Measurements from ENCODE around the gene SRP14. TPM values are rescaled to one million over a fixed set of nuclear protein-coding genes. Genes with fewer than 3 reads are reported as not detected.

The SRP14 gene
- total RNA-seq, 5 donors from 2014 or later (not counting 1 experiment from before 2014, with no cell fraction given), result 115 to 128 (median 119) TPM

- peak in 3 of 4 experiments; percentile 63 to 72 (median 63) for ATAC-seq (replicated peaks in 1 of 4)
- WGBS (ENCODE audit: insufficient coverage), result 67% methylated on average over 2 of the region's 12 CpGs
- no peak for DNase-seq
- Mint-ChIP-seq H3K9me3 (no peaks in the 10 kb centered on the region), H3K27me3 (peaks cover 14 to 50% of the 10 kb centered on the region in 2 donors), H3K4me1 (peaks cover 22 to 29% (median 29%) of the 10 kb centered on the region in 3 donors), H3K27ac (no peak overlapping the region), H3K36me3 (no peaks in the 10 kb centered on the region), H3K4me3 (peak overlapping the region in 1 of 3 donors; percentile 74)
- Histone ChIP-seq H3K27me3 (replicated peaks in 1 of 2; ENCODE audit: control insufficient read depth in 2 of 2, extremely low read depth in 1 of 2, insufficient read depth in 2 of 2, low read length in 1 of 2) (peaks cover 0 to 40% of the 10 kb centered on the region in 2 experiments), H3K4me1 (ENCODE audit: control insufficient read depth in 1 of 2, extremely low read depth in 1 of 2, insufficient read depth in 2 of 2, low read length in 2 of 2) (peaks cover 18 to 32% of the 10 kb centered on the region in 2 experiments), H3K36me3 (ENCODE audit: control insufficient read depth in 2 of 2, extremely low read depth in 1 of 2, insufficient read depth in 1 of 2, low read length in 1 of 2) (no peaks in the 10 kb centered on the region), H3K4me3 (ENCODE audit: control insufficient read depth in 1 of 2, extremely low read depth in 1 of 2, low read length in 1 of 2) (peak overlapping the region in 1 of 2 donors; percentile 35), H3K27ac (ENCODE audit: low read length) (no peak overlapping the region), H3K9me3 (no peaks in the 10 kb centered on the region)
- POLR2A ChIA-PET, result no interaction called here
- CTCF ChIA-PET, result interaction anchor here in 1 of 2 donors (0.6 kb wide), 1 partner anchor 10 kb away, joined by 3 read pairs; no protein-coding TSS in a partner anchor
These were observed 43.4 kb upstream of the SRP14 start for GRCh38 chr15:40082195-40082883.

- DNase-seq (no peak), ATAC-seq (replicated peaks in 1 of 4) (peak; percentile 42 to 65 (median 54))
- peaks cover 14 to 50% of the 10 kb centered on the region in 2 donors for H3K27me3 Mint-ChIP-seq
- no peaks in the 10 kb centered on the region for H3K36me3 Mint-ChIP-seq
- CTCF ChIA-PET, result interaction anchor here in 1 of 2 donors (0.6 kb wide), 1 partner anchor 9 kb away, joined by 3 read pairs; no protein-coding TSS in a partner anchor
- H3K9me3 Mint-ChIP-seq, result no peaks in the 10 kb centered on the region
- peak overlapping the region; percentile 28 to 54 for H3K27ac Mint-ChIP-seq
- peak overlapping the region; percentile 55 to 74 (median 59) for H3K4me3 Mint-ChIP-seq
- H3K27ac ChIP-seq (ENCODE audit: low read length), result no peak overlapping the region
- POLR2A ChIA-PET, result no interaction called here
- H3K4me1 Mint-ChIP-seq, result peaks cover 22 to 29% (median 29%) of the 10 kb centered on the region in 3 donors
- H3K9me3 ChIP-seq, result no peaks in the 10 kb centered on the region
- WGBS (ENCODE audit: insufficient coverage), result 32% methylated on average over 10 of the region's 12 CpGs
- peaks cover 18 to 32% of the 10 kb centered on the region in 2 experiments for H3K4me1 ChIP-seq (ENCODE audit: control insufficient read depth in 1 of 2, extremely low read depth in 1 of 2, insufficient read depth in 2 of 2, low read length in 2 of 2)
- H3K36me3 ChIP-seq (ENCODE audit: control insufficient read depth in 2 of 2, extremely low read depth in 1 of 2, insufficient read depth in 1 of 2, low read length in 1 of 2), result no peaks in the 10 kb centered on the region
- H3K4me3 ChIP-seq (ENCODE audit: control insufficient read depth in 1 of 2, extremely low read depth in 1 of 2, low read length in 1 of 2), result peak overlapping the region in 1 of 2 donors; percentile 35
- H3K27me3 ChIP-seq (replicated peaks in 1 of 2; ENCODE audit: control insufficient read depth in 2 of 2, extremely low read depth in 1 of 2, insufficient read depth in 2 of 2, low read length in 1 of 2), result peaks cover 0 to 40% of the 10 kb centered on the region in 2 experiments
These were observed 42.8 kb upstream of the SRP14 start for GRCh38 chr15:40081691-40082194.

- Histone ChIP-seq H3K27me3 (replicated peaks in 1 of 2; ENCODE audit: control insufficient read depth in 2 of 2, extremely low read depth in 1 of 2, insufficient read depth in 2 of 2, low read length in 1 of 2) (peaks cover 0 to 38% of the 10 kb centered on the region in 2 experiments), H3K36me3 (ENCODE audit: control insufficient read depth in 2 of 2, extremely low read depth in 1 of 2, insufficient read depth in 1 of 2, low read length in 1 of 2) (no peaks in the 10 kb centered on the region), H3K4me1 (ENCODE audit: control insufficient read depth in 1 of 2, extremely low read depth in 1 of 2, insufficient read depth in 2 of 2, low read length in 2 of 2) (peaks cover 18 to 32% of the 10 kb centered on the region in 2 experiments), H3K4me3 (ENCODE audit: control insufficient read depth in 1 of 2, extremely low read depth in 1 of 2, low read length in 1 of 2) (no peak overlapping the region), H3K9me3 (no peaks in the 10 kb centered on the region), H3K27ac (ENCODE audit: low read length) (no peak overlapping the region)
- Mint-ChIP-seq H3K27ac (peak overlapping the region in 1 of 2 donors; percentile 30), H3K4me1 (peaks cover 22 to 29% (median 29%) of the 10 kb centered on the region in 3 donors), H3K27me3 (peaks cover 14 to 47% of the 10 kb centered on the region in 2 donors), H3K36me3 (no peaks in the 10 kb centered on the region), H3K9me3 (no peaks in the 10 kb centered on the region), H3K4me3 (peak overlapping the region in 2 of 3 donors; percentile 32 to 74)
- WGBS (ENCODE audit: insufficient coverage), result 43% methylated on average over 4 of the region's 5 CpGs
- ATAC-seq (replicated peaks in 1 of 4), result no peak
- no peak for DNase-seq
- CTCF ChIA-PET, result no interaction called here
- POLR2A ChIA-PET, result no interaction called here
These were observed 41.9 kb upstream of the SRP14 start for GRCh38 chr15:40080847-40081246.

GRCh38 chr15:40080104-40080503, 41.1 kb upstream of the SRP14 start:
- no peak for DNase-seq
- WGBS (ENCODE audit: insufficient coverage), result 40% methylated on average over 1 of the region's 1 CpG
- H3K27me3 Mint-ChIP-seq, result peaks cover 14 to 41% of the 10 kb centered on the region in 2 donors
- H3K27me3 ChIP-seq (replicated peaks in 1 of 2; ENCODE audit: control insufficient read depth in 2 of 2, extremely low read depth in 1 of 2, insufficient read depth in 2 of 2, low read length in 1 of 2), result peaks cover 0 to 33% of the 10 kb centered on the region in 2 experiments
- no peak for ATAC-seq (replicated peaks in 1 of 4)
- no peak overlapping the region for H3K4me3 ChIP-seq (ENCODE audit: control insufficient read depth in 1 of 2, extremely low read depth in 1 of 2, low read length in 1 of 2)
- no peak overlapping the region for H3K27ac Mint-ChIP-seq
- no peaks in the 10 kb centered on the region for H3K9me3 ChIP-seq
- H3K4me3 Mint-ChIP-seq, result no peak overlapping the region
- ChIA-PET CTCF (no interaction called here), POLR2A (no interaction called here)
- no peak overlapping the region for H3K27ac ChIP-seq (ENCODE audit: low read length)
- no peaks in the 10 kb centered on the region for H3K36me3 Mint-ChIP-seq
- H3K4me1 ChIP-seq (ENCODE audit: control insufficient read depth in 1 of 2, extremely low read depth in 1 of 2, insufficient read depth in 2 of 2, low read length in 2 of 2), result peaks cover 18 to 29% of the 10 kb centered on the region in 2 experiments
- no peaks in the 10 kb centered on the region for H3K9me3 Mint-ChIP-seq
- peaks cover 22 to 29% (median 29%) of the 10 kb centered on the region in 3 donors for H3K4me1 Mint-ChIP-seq
- no peaks in the 10 kb centered on the region for H3K36me3 ChIP-seq (ENCODE audit: control insufficient read depth in 2 of 2, extremely low read depth in 1 of 2, insufficient read depth in 1 of 2, low read length in 1 of 2)

- POLR2A ChIA-PET, result no interaction called here
- DNase-seq (no peak), ATAC-seq (replicated peaks in 1 of 4) (no peak)
- peaks cover 22 to 31% (median 29%) of the 10 kb centered on the region in 3 donors for H3K4me1 Mint-ChIP-seq
- 98% methylated on average over 5 of the region's 6 CpGs for WGBS (ENCODE audit: insufficient coverage)
- H3K4me3 Mint-ChIP-seq, result no peak overlapping the region
- no peaks in the 10 kb centered on the region for H3K36me3 Mint-ChIP-seq
- Histone ChIP-seq H3K36me3 (ENCODE audit: control insufficient read depth in 2 of 2, extremely low read depth in 1 of 2, insufficient read depth in 1 of 2, low read length in 1 of 2) (no peaks in the 10 kb centered on the region), H3K27ac (ENCODE audit: low read length) (no peak overlapping the region), H3K9me3 (no peaks in the 10 kb centered on the region), H3K4me1 (ENCODE audit: control insufficient read depth in 1 of 2, extremely low read depth in 1 of 2, insufficient read depth in 2 of 2, low read length in 2 of 2) (peaks cover 18 to 26% of the 10 kb centered on the region in 2 experiments), H3K27me3 (replicated peaks in 1 of 2; ENCODE audit: control insufficient read depth in 2 of 2, extremely low read depth in 1 of 2, insufficient read depth in 2 of 2, low read length in 1 of 2) (peaks cover 0 to 26% of the 10 kb centered on the region in 2 experiments), H3K4me3 (ENCODE audit: control insufficient read depth in 1 of 2, extremely low read depth in 1 of 2, low read length in 1 of 2) (no peak overlapping the region)
- H3K27ac Mint-ChIP-seq, result peak overlapping the region in 1 of 2 donors; percentile 15
- peaks cover 14 to 35% of the 10 kb centered on the region in 2 donors for H3K27me3 Mint-ChIP-seq
- CTCF ChIA-PET, result no interaction called here
- H3K9me3 Mint-ChIP-seq, result no peaks in the 10 kb centered on the region
These were observed 40.5 kb upstream of the SRP14 start for GRCh38 chr15:40079456-40079855.

- 87% methylated on average over 12 of the region's 18 CpGs for WGBS (ENCODE audit: insufficient coverage)
- Histone ChIP-seq H3K27me3 (replicated peaks in 1 of 2; ENCODE audit: control insufficient read depth in 2 of 2, extremely low read depth in 1 of 2, insufficient read depth in 2 of 2, low read length in 1 of 2) (peaks cover 0 to 15% of the 10 kb centered on the region in 2 experiments), H3K9me3 (no peaks in the 10 kb centered on the region), H3K4me3 (ENCODE audit: control insufficient read depth in 1 of 2, extremely low read depth in 1 of 2, low read length in 1 of 2) (no peak overlapping the region), H3K27ac (ENCODE audit: low read length) (no peak overlapping the region), H3K4me1 (ENCODE audit: control insufficient read depth in 1 of 2, extremely low read depth in 1 of 2, insufficient read depth in 2 of 2, low read length in 2 of 2) (peaks cover 3 to 8% of the 10 kb centered on the region in 2 experiments), H3K36me3 (ENCODE audit: control insufficient read depth in 2 of 2, extremely low read depth in 1 of 2, insufficient read depth in 1 of 2, low read length in 1 of 2) (no peaks in the 10 kb centered on the region)
- Mint-ChIP-seq H3K4me1 (peaks cover 9 to 17% (median 10%) of the 10 kb centered on the region in 3 donors), H3K36me3 (no peaks in the 10 kb centered on the region), H3K27ac (no peak overlapping the region), H3K9me3 (no peaks in the 10 kb centered on the region), H3K4me3 (no peak overlapping the region), H3K27me3 (peaks cover 4 to 10% of the 10 kb centered on the region in 2 donors)
- no peak for ATAC-seq (replicated peaks in 1 of 4)
- no peak for DNase-seq
- POLR2A ChIA-PET, result interaction anchor here in 1 of 2 donors (0.7 kb wide), 1 partner anchor 450 kb away, joined by 5 read pairs; no protein-coding TSS in a partner anchor
- CTCF ChIA-PET, result no interaction called here
These were observed 36.5 kb upstream of the SRP14 start for GRCh38 chr15:40075298-40076044.

Data from T-cell (primary cell).